ENCODE measurements around the gene CUBN.
"Not testable (repeated sequence)": the region's sequence is repeated elsewhere in the genome, so short reads cannot be mapped to it uniquely, and the experiment has no call there.

The CUBN gene

DNA sequence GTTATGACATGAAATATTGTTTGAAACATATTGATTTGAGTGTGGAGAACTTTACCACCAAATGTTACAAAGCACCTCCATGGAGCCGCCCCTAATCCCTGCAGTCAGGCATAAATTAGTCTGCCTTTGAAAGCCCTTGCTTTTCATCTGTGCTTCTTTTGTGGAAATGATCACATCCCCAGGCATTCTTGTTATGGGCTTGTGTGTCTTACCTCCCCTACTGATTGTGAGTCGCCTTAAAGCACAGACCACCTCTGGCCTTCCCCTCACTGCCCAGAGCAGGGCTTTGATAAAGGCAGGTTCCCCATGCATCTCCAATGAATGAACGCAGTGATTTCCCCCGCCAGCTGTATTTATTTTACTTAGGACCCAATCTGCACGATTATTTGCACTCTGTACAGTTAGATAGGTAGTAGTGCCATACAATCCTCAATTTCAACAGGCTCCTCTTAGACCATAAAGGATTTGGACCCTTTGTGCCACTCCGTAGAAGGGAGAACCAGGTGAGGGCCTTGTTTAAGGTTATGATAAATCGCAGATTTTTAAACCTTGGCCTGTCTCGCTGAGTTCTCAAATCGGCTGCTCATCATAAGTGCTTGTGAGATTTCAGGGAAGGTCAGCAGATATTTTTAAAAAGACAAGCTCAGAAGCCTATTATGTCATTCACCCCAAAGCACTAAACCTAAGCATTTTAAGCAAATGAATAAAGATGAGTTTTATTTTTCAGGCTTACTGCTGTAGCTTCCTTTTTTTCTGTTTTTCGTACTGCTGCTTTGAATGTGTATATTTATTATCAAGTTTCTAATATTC lies 107.8 kb downstream of the CUBN start:
- peak overlapping the region; percentile 99 for H3K27ac Mint-ChIP-seq
- H3K36me3 Mint-ChIP-seq: peaks cover 3% of the 10 kb centered on the region
- no peaks in the 10 kb centered on the region for H3K9me3 Mint-ChIP-seq (ENCODE audit: low read depth)
- no peaks in the 10 kb centered on the region for H3K27me3 Mint-ChIP-seq
- no peak overlapping the region for H3K4me3 Mint-ChIP-seq
- H3K4me1 Mint-ChIP-seq (ENCODE audit: low read depth): peaks cover 55% of the 10 kb centered on the region

DNA sequence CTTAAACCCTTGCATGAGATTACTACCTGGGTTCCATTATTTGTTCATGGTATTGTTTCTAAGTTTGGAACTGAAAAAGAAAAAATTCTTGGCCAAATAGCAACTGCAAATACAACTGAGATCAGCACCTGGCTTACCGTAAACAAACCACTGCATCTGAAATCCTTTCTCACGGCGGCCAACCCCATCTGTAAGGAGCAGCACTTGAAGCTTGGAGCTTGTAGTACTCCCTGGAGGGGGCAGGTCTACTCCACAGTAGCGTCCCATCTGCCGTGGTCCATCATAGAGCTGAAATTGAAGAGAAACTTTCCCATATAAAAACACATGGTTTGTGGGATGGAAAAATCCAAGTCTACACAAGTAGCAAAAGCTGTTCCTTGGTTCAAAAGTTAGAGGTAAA lies 109.9 kb downstream of the CUBN start:
- H3K4me3 Mint-ChIP-seq: no peak overlapping the region
- peaks cover 37% of the 10 kb centered on the region for H3K4me1 Mint-ChIP-seq (ENCODE audit: low read depth)
- H3K27ac Mint-ChIP-seq: no peak overlapping the region
- H3K27me3 Mint-ChIP-seq: no peaks in the 10 kb centered on the region
- peaks cover 3% of the 10 kb centered on the region for H3K36me3 Mint-ChIP-seq
- no peaks in the 10 kb centered on the region for H3K9me3 Mint-ChIP-seq (ENCODE audit: low read depth)

DNA sequence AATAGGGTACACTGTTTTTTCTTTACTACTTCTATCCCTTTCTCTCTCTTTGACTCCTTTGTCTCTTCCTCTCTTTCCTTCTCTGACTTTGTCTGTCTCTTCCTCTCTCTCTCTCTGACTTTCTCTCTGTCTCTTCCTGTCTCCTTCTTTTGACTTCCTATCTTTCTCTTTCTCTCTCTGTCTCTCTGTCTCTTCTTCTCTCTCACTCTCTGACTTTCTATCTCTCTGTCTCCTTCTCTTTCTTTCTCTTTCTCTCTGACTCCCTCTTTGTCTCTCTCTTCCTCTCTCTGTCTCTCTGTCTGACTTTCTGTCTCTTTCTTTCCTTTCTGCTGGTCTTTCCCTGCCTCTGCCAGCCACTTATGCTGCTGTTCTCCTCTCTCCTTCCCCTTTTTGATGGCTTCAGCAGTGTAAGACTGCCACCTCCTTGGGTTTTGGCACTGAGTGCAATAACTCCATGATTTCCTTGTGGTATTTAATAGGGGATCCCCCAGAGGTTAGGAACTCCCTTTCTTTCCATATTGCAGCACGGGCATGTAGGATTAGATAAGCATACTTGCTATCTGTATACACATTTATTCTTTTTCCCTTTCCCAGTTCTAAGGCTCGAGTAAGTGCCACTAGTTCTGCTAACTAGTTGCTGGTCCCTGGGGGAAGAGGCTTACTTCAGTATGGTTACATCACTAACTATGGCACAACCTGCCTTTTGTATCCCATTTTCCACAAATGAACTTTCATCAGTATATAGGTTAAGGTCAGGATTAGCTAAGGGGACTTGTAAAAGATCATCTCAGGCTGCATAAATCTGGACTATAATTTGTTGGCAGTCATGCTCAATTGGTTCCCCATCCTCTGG lies 116.3 kb downstream of the CUBN start:
- not testable (repeated sequence) for H3K36me3 Mint-ChIP-seq; H3K9me3 Mint-ChIP-seq (ENCODE audit: low read depth); H3K4me3 Mint-ChIP-seq; H3K27me3 Mint-ChIP-seq
- Mint-ChIP-seq H3K27ac (peak overlapping the region; percentile 2), H3K4me1 (ENCODE audit: low read depth) (peaks cover 15% of the 10 kb centered on the region)

DNA sequence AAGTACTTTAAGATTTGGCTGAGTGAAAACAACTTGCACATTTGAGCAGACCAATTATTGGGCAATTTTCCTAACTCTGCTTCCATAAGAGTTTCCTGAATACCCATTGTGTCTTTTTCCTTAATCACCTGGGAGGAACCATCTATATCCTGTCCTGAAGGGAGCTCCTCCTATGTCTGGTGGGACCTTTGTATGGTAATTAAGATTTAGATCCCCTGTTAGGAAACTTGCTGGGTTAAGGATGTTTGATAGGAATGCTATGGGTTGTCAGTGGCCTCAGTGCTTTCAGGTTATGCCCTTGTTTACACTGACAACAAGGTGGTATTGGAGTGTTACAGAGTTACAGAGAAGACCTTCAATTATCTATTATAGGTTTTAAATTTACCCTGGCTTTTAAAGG lies 116.9 kb downstream of the CUBN start:
- not testable (repeated sequence) for H3K9me3 Mint-ChIP-seq (ENCODE audit: low read depth); H3K4me3 Mint-ChIP-seq; H3K27me3 Mint-ChIP-seq; H3K36me3 Mint-ChIP-seq
- H3K27ac Mint-ChIP-seq: peak overlapping the region; percentile 7
- H3K4me1 Mint-ChIP-seq (ENCODE audit: low read depth): peaks cover 21% of the 10 kb centered on the region

DNA sequence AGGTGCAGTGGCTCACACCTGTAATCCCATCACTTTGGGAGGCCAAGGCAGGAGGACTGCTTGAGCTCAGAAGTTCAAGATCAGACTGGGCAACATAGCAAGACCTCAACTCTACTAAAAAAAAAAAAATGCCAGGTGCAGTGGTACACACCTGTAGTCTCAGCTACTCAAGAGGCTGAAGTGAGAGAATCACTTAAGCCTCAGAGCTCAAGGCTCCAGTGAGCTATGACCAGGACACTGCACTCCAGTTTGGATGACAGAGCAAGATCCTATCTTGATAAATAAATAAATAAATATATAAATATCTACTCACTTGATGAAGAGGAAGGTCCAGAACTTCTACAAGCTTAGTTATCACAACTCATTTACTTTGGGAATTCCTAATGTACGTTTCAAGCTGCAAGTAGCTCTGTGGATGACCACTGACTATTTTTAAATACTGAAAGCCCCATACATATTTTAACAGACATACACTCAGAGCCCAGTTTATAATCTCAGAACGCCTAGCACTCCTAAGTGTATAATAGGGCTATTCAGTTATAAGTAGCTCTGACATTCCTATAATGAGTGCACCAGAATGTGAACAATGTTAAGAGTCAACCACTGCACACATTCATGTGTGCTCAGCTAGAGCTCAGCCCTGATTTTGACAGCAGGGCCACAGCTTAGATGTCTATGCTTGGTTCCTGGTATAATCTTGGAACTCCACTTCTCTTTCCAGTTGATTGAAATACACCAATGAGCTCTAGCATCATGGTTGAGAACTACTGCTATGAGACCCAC lies 119.1 kb downstream of the CUBN start:
- H3K4me1 Mint-ChIP-seq (ENCODE audit: low read depth): peaks cover 41% of the 10 kb centered on the region
- no peaks in the 10 kb centered on the region for H3K27me3 Mint-ChIP-seq
- H3K36me3 Mint-ChIP-seq: peaks cover 8% of the 10 kb centered on the region
- no peak overlapping the region for H3K27ac Mint-ChIP-seq
- no peaks in the 10 kb centered on the region for H3K9me3 Mint-ChIP-seq (ENCODE audit: low read depth)
- no peak overlapping the region for H3K4me3 Mint-ChIP-seq

DNA sequence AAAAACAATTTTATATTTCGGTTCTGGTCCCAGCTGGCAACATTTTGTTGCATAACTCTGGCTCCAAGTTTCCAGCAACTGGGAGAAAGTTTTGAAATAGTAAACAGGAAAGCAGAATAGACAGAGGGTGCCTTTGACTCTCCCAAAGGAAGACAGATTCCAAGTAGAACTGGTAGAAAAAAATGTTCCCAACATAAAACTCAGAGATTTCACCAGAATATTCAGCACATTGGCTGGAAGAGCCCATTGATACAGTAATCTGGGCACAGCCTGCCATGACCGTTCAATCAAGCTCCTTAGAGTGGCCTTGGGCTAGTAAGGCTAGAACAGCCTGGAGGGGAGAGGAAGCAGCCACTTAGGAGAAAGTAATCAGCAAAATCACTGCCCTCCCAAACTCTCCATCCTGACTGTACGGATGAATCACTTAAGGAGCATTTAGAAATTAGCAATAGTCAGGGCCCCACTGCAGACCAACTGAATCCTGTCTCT lies 120.4 kb downstream of the CUBN start:
- H3K36me3 Mint-ChIP-seq: peaks cover 8% of the 10 kb centered on the region
- peaks cover 54% of the 10 kb centered on the region for H3K4me1 Mint-ChIP-seq (ENCODE audit: low read depth)
- no peak overlapping the region for H3K27ac Mint-ChIP-seq
- H3K27me3 Mint-ChIP-seq: no peaks in the 10 kb centered on the region
- no peak overlapping the region for H3K4me3 Mint-ChIP-seq
- no peaks in the 10 kb centered on the region for H3K9me3 Mint-ChIP-seq (ENCODE audit: low read depth)

DNA sequence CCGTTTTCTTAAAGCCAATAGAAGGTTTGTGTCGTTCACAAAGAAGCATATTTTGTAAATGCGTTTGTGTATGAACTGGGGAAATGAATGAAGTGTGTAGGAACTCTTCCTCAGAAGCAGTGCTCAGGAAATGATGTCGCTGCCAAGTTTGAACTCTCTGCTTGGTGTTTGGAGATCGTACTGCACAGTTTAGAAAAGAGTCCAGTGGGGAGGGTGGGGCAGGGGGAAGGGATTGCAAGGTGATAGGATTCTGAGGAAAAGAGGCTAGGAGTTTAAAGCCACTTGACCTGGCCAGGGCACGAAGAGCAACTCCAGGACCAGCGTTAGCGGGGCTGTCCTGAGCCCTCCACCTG lies 122.2 kb downstream of the CUBN start:
- Mint-ChIP-seq H3K27ac (peak overlapping the region; percentile 12), H3K36me3 (peaks cover 10% of the 10 kb centered on the region), H3K27me3 (no peaks in the 10 kb centered on the region), H3K9me3 (ENCODE audit: low read depth) (no peaks in the 10 kb centered on the region), H3K4me3 (peak overlapping the region; percentile 9), H3K4me1 (ENCODE audit: low read depth) (peaks cover 62% of the 10 kb centered on the region)

DNA sequence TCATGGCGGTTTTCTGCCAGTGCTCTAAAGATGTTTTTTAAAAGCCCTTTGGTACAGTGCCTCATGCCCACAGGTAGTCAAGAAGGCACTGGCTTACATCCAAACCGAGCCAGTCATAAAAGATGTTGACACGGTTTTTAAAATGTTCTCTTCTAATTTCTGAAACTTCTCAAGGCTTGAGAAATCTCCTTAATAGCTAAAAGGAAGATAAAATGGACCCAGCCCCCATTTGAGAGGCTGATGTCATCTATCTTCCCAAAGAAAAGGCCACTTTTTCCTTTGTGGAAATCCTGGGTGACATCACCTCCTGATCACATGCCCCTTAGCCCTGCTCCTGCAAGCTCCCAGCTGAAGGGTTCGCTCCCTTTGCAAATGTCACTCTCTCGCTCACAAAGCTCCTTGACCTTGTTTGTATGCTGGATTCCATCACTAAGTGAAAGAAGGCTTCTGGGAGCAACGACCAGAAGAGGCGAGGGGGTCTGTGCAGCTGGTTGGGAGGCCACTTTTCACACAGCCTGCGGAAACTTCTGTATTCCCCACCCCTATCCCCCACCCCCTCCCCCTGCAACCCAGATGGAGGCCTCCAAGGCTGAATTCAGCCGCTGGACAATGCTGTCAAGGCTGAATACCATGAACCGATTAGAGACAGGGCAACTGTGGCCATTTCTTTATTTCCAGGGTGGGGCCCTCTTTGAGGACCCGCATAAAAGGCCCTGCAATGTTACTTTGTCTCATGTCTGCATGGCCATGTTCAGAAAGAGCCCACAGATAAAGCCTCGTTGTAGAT lies 122.8 kb downstream of the CUBN start:
- Mint-ChIP-seq H3K4me3 (peak overlapping the region; percentile 9), H3K27ac (no peak overlapping the region), H3K27me3 (no peaks in the 10 kb centered on the region), H3K9me3 (ENCODE audit: low read depth) (no peaks in the 10 kb centered on the region), H3K36me3 (peaks cover 8% of the 10 kb centered on the region), H3K4me1 (ENCODE audit: low read depth) (peaks cover 68% of the 10 kb centered on the region)

DNA sequence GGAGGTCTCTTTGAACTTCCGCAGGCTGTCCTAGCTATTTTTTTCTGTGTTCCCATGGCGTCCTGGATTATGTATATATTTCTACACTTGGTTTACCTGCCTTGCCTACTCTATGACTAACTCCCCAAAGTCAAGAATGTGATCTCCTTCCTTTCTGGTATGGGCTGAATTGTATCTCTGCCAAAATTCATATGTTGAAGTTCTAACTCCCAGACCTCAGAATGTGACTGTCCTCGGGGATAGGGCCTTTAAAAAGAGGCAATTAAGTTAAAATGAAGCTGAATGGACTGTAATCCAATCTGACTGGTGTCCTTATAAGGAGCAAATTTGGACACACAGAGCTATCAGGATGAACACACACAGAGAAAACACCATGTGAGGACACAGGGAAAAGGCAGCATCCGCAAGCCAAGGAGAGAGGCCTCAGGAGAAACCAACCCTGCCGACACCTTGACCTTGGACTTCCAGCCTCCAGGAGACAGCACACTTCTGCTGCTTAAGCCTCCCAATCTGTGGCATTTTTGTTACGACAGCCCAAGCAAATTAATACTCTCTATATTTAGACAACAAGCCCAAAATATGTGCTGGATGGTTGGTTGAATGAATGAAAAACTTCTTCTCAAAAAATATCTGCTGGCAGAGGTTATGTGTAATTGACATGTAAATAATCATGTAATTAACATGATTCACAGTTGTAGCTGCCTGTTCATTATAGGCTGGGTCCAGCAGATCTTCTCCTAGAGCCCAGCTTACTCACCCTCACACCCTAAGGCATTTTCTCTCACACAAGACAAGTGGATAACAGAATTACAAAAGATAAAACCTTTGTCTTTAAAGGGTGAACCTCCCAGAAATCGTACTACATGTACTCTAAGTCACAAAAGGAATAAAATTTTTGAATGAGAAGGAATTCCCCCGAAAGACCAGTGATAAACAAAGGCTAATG lies 123.7 kb downstream of the CUBN start:
- H3K36me3 Mint-ChIP-seq: peaks cover 2% of the 10 kb centered on the region
- H3K27me3 Mint-ChIP-seq: no peaks in the 10 kb centered on the region
- H3K4me3 Mint-ChIP-seq: no peak overlapping the region
- no peak overlapping the region for H3K27ac Mint-ChIP-seq
- H3K4me1 Mint-ChIP-seq (ENCODE audit: low read depth): peaks cover 77% of the 10 kb centered on the region
- H3K9me3 Mint-ChIP-seq (ENCODE audit: low read depth): no peaks in the 10 kb centered on the region

DNA sequence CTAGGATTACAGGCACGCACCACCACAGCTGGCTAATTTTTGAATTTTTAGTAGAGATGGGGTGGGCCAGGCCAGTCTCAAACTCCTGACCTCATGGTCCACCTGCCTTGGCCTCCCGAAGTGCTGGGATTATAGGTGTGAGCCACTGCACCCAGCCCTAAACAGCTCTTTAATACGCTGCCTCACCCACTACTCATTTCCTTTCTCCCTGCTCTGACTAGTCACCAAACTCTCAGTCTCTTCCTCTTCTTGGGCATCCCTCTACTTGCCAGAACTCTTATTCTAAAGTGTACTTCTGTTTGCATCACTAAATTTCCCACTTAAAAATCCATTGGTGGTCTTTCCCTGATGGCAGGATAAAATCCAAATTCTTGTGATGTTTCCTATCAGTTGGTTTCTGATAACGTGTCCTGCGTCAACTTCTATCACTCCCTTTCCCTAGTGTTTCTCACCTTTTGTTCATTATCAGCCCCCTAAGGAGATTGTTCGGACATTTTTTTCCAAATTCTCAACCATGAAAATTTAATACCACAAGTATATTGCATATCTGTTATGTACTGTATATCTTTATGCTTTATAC lies 124.7 kb downstream of the CUBN start:
- peaks cover 82% of the 10 kb centered on the region for H3K4me1 Mint-ChIP-seq (ENCODE audit: low read depth)
- H3K36me3 Mint-ChIP-seq: peaks cover 2% of the 10 kb centered on the region
- H3K27me3 Mint-ChIP-seq: no peaks in the 10 kb centered on the region
- H3K4me3 Mint-ChIP-seq: peak overlapping the region; percentile 59
- H3K27ac Mint-ChIP-seq: peak overlapping the region; percentile 69
- no peaks in the 10 kb centered on the region for H3K9me3 Mint-ChIP-seq (ENCODE audit: low read depth)

DNA sequence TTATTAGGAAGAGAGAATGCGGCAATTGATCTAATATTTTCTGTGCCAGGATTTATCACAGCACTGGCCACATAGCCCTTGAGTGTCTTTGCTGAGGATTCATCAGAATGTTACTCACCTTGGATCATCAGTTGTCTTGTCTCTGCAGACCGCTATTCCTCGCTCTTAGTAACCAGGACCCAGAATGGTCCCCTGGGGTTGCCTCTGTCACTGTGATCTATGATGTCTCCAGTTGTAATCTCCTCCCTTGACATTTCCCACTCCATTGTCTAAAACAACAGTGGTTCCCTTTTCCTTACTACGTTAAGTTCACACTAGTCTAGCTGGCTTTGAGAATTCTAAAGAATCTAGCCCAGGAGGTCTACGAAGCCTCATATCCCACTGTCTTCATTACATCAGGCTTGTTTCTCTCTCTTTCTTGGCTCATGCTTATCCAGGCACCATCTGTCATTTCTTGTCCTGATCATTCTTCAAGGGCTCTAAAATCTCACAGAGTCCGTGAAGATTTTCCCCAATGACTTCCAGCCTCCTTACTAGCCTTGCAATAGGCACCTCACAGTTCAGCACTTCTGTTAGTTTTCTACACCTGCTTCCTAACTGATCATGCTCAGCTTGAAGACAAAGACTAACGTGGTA lies 125.8 kb downstream of the CUBN start:
- Mint-ChIP-seq H3K4me3 (peak overlapping the region; percentile 59), H3K9me3 (ENCODE audit: low read depth) (no peaks in the 10 kb centered on the region)

DNA sequence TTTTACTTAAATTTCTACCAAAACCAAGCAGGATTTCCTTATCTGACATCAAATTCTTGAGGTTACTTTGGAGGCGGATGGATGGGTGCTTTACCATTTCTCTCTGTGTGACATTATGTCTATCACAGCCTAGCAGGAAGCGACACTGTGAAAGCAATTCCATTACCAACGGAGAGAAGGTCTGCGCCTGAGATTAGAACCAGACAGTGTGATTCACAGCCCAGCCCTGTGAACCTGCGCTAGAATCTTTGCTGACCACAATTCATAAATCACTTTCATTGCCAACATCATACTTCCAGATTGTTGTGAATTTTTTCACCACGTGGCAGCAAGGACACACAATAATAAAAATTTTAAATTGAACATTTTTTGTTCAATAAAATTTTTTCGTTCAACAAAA lies 126.5 kb downstream of the CUBN start:
- Mint-ChIP-seq H3K9me3 (ENCODE audit: low read depth) (no peaks in the 10 kb centered on the region), H3K27ac (peak overlapping the region; percentile 93), H3K4me3 (peak overlapping the region; percentile 80), H3K4me1 (ENCODE audit: low read depth) (peaks cover 77% of the 10 kb centered on the region), H3K27me3 (no peaks in the 10 kb centered on the region), H3K36me3 (peaks cover 5% of the 10 kb centered on the region)

More for the DNA sequence above, 125.8 kb downstream of the CUBN start:
- Mint-ChIP-seq H3K36me3 (peaks cover 2% of the 10 kb centered on the region), H3K27ac (peak overlapping the region; percentile 69), H3K4me1 (ENCODE audit: low read depth) (peaks cover 83% of the 10 kb centered on the region), H3K27me3 (no peaks in the 10 kb centered on the region)

Data from activated naive CD8-positive, alpha-beta T cell (primary cell).